IMR-90 (cell line): Measurements from ENCODE around the gene GRIN2A. TPM values are rescaled to one million over a fixed set of nuclear protein-coding genes. Genes with fewer than 3 reads are reported as not detected.
"Not testable (repeated sequence)": the region's sequence is repeated elsewhere in the genome, so short reads cannot be mapped to it uniquely, and the experiment has no call there.

Source experiments
- ATAC-seq: fragments of 200-7000 bp; cut with Tn5 transposase; 2 replicates; pipeline ENCODE4 v1.9.1; 2020; ENCODE audit warnings: low read depth, mild to moderate bottlenecking, moderate library complexity
- BruUV-seq: library from RNA; stranded (reverse); fragments of 400-500 nt; replicated peaks from 2 replicates; lab custom pipeline; 2021; lab: Mats Ljungman, UMichigan
- CTCF ChIA-PET: fragments of 300-600 bp; formaldehyde crosslinking; extraction: SDS; loops from one replicate; lab custom pipeline; 2021; ENCODE audit warnings: antibody characterized with exemption; lab: Yijun Ruan, JAX
- POLR2A ChIA-PET: fragments of 300-600 bp; sonication (Branson Sonifier 250); formaldehyde crosslinking; loops from one replicate; lab custom pipeline; 2022; ENCODE audit warnings: antibody characterized with exemption; ENCODE audit not compliant: unreplicated experiment; lab: Charles Lee
- DNase-seq: peaks from one replicate; pipeline ENCODE4 v3.0.0; 2013
- H2AFZ ChIP-seq: replicated peaks from 2 replicates; pipeline ENCODE3; 2013; ENCODE audit warnings: low read length, mild to moderate bottlenecking; ENCODE audit not compliant: poor library complexity
- H2AK5ac ChIP-seq: 2 replicates; pipeline ENCODE4 v1.6.1; 2013; ENCODE audit warnings: low read depth, low read length, inconsistent platforms
- H2AK9ac ChIP-seq: replicated peaks from 2 replicates; pipeline ENCODE3; 2013; ENCODE audit warnings: mild to moderate bottlenecking, low read depth, low read length, moderate library complexity; ENCODE audit not compliant: poor library complexity
- H2BK120ac ChIP-seq: 2 replicates; pipeline ENCODE4 v1.6.1; 2013; ENCODE audit warnings: low read depth, low read length, inconsistent platforms
- H2BK15ac ChIP-seq: 3 replicates; pipeline ENCODE4 v1.6.1; 2013; ENCODE audit warnings: low read depth, low read length, inconsistent platforms
- H2BK20ac ChIP-seq: 2 replicates; pipeline ENCODE4 v1.6.1; 2013; ENCODE audit warnings: low read depth, mild to moderate bottlenecking, inconsistent platforms, low read length, moderate library complexity
- H2BK5ac ChIP-seq: 2 replicates; pipeline ENCODE4 v1.6.1; 2013; ENCODE audit warnings: mild to moderate bottlenecking, low read depth, low read length, inconsistent platforms; ENCODE audit not compliant: poor library complexity, severe bottlenecking
- H3K14ac ChIP-seq: replicated peaks from 2 replicates; pipeline ENCODE4 v1.6.1; 2013; ENCODE audit warnings: low read depth, low read length, inconsistent platforms
- H3K18ac ChIP-seq: 2 replicates; pipeline ENCODE4 v1.6.1; 2013; ENCODE audit warnings: low read depth, low read length, control low read depth
- H3K23ac ChIP-seq: 2 replicates; pipeline ENCODE4 v1.6.1; 2013; ENCODE audit warnings: low read depth, low read length, inconsistent platforms
- H3K27ac ChIP-seq: 2 replicates; pipeline ENCODE4 v1.5.1; 2013; ENCODE audit warnings: mild to moderate bottlenecking, control low read depth, low read length; ENCODE audit not compliant: insufficient read depth
- H3K27me3 ChIP-seq: 2 replicates; pipeline ENCODE4 v1.6.1; 2013; ENCODE audit warnings: low read length; ENCODE audit not compliant: control insufficient read depth, insufficient read depth
- H3K36me3 ChIP-seq: 2 replicates; pipeline ENCODE4 v1.6.1; 2013; ENCODE audit warnings: low read length, mixed read lengths; ENCODE audit not compliant: control insufficient read depth, insufficient read depth
- H3K4ac ChIP-seq: 2 replicates; pipeline ENCODE4 v1.6.1; 2013; ENCODE audit warnings: low read depth, low read length, inconsistent platforms
- H3K4me1 ChIP-seq: 2 replicates; pipeline ENCODE4 v1.6.1; 2013; ENCODE audit warnings: low read length, mixed read lengths; ENCODE audit not compliant: control insufficient read depth, insufficient read depth
- H3K4me2 ChIP-seq: 2 replicates; pipeline ENCODE4 v1.6.1; 2013; ENCODE audit warnings: low read depth, mild to moderate bottlenecking, control low read depth, low read length, moderate library complexity
- H3K4me3 ChIP-seq: 2 replicates; pipeline ENCODE4 v1.5.1; 2013; ENCODE audit warnings: low read depth, mild to moderate bottlenecking, control low read depth, low read length, moderate library complexity; ENCODE audit not compliant: insufficient read depth
- H3K56ac ChIP-seq: 2 replicates; pipeline ENCODE4 v1.6.1; 2013; ENCODE audit warnings: low read length, inconsistent platforms; ENCODE audit not compliant: insufficient read depth; ENCODE audit errors: extremely low read depth
- H3K79me1 ChIP-seq, 2 experiments: 2 replicates each; pipeline ENCODE4 v1.6.1; 2013; ENCODE audit warnings: low read length in 2 of 2, inconsistent platforms in 1 of 2, low read depth in 1 of 2
- H3K9ac ChIP-seq: 2 replicates; pipeline ENCODE4 v1.6.1; 2013; ENCODE audit warnings: low read depth, low read length, control low read depth
- H3K9me1 ChIP-seq: 2 replicates; pipeline ENCODE4 v1.6.1; 2013; ENCODE audit warnings: low read length, inconsistent platforms; ENCODE audit not compliant: insufficient read depth
- H3K9me3 ChIP-seq: 2 replicates; pipeline ENCODE4 v1.6.1; 2013; ENCODE audit warnings: low read length; ENCODE audit not compliant: control insufficient read depth, insufficient read depth
- H4K20me1 ChIP-seq: 2 replicates; pipeline ENCODE4 v1.6.1; 2013; ENCODE audit warnings: low read length, inconsistent platforms; ENCODE audit not compliant: insufficient read depth
- H4K5ac ChIP-seq: 2 replicates; pipeline ENCODE4 v1.6.1; 2013; ENCODE audit warnings: mild to moderate bottlenecking, low read depth, low read length, control low read depth
- H4K8ac ChIP-seq, 2 experiments: 2 replicates each; pipeline ENCODE4 v1.6.1; 2013; ENCODE audit warnings: low read depth in 2 of 2, low read length in 2 of 2, control low read depth in 1 of 2, inconsistent platforms in 1 of 2
- H4K91ac ChIP-seq: 2 replicates; pipeline ENCODE4 v1.6.1; 2013; ENCODE audit warnings: low read depth, low read length, inconsistent platforms; ENCODE audit not compliant: insufficient read depth
- WGBS, 2 experiments: methylation state at CpG; one replicate each; pipeline versions ENCODE4 v1.1.5 to v1.1.7; 2013; ENCODE audit warnings: missing lambda C conversion rate in 2 of 2; ENCODE audit not compliant: insufficient read length in 1 of 2; ENCODE audit errors: extremely low coverage in 2 of 2; 5-methylcytosine and 5-hydroxymethylcytosine counted together
- dilution Hi-C: fragments of 300-500 bp; cut with HindIII; formaldehyde crosslinking; loops from one replicate; pipeline ENCODE4 v1.14.3; 2018; ENCODE audit warnings: low sequenced_read_pairs; ENCODE audit not compliant: unreplicated experiment
- in situ Hi-C: fragments of 300-500 bp; cut with MboI; formaldehyde crosslinking; loops from 3 replicates; pipeline ENCODE4 v1.14.3; 2019; ENCODE audit warnings: low sequenced_read_pairs, inconsistent platforms, mixed read lengths
- intact Hi-C: fragments of 100-400 bp; cut with micrococcal nuclease; formaldehyde crosslinking; loops from 2 replicates; pipeline ENCODE4 v1.10.0; 2022
- polyA plus RNA-seq, 3 experiments: library from polyadenylated mRNA; depleted of rRNA; stranded (reverse); fragments of >200 nt; gene quantifications; 2 replicates each; pipeline ENCODE4 v1.2.3, GENCODE V29; 2012; ENCODE audit warnings: low replicate concordance in 1 of 3
- total RNA-seq: library from RNA; depleted of rRNA; stranded (reverse); fragments of >200 nt; gene quantifications from 2 replicates; pipeline ENCODE4 v1.2.3, GENCODE V29; 2012

Gene GRIN2A
- total and polyA plus RNA-seq, 2 of the 4 experiments (the other 2 are of a cell fraction): under 0.01 TPM; not detected in 1

DNA sequence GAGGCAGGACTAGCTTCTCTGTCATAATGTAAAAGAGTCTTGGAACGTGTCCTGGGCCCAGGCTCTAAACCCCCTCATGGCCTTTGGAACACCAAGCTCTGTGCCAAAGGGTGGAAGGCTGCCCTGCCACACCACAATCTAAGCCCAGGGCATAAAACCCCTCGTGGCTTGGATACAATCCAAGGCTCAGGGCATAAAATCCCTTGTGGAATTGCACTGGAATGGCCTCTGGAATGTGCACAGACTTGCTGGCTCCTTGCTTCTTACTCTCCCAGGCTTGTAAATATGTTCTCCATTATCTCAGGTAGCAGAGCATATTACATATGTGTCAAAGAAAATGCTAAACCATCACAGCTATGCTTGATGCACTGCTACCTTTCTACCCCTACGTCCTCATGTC lies 306.2 kb downstream of the GRIN2A start:
- H2BK120ac ChIP-seq, H3K4me3 ChIP-seq, H4K8ac ChIP-seq, H2BK20ac ChIP-seq, H4K91ac ChIP-seq, H3K27ac ChIP-seq, H3K23ac ChIP-seq, dilution Hi-C loops, H2AK9ac ChIP-seq, H3K9me1 ChIP-seq, H3K4me1 ChIP-seq, intact Hi-C loops, ATAC-seq, H3K27me3 ChIP-seq, H3K9ac ChIP-seq, H3K79me1 ChIP-seq, CTCF ChIA-PET, H4K20me1 ChIP-seq, POLR2A ChIA-PET, H3K18ac ChIP-seq, H3K14ac ChIP-seq, BruUV-seq, H2AFZ ChIP-seq, H3K4me2 ChIP-seq, H2BK5ac ChIP-seq, H3K36me3 ChIP-seq, in situ Hi-C loops, H4K5ac ChIP-seq, H2BK15ac ChIP-seq, DNase-seq, H3K56ac ChIP-seq, H3K4ac ChIP-seq, H2AK5ac ChIP-seq: not testable (repeated sequence)
- 40% methylated on average over 1 of the region's 3 CpGs; no CpG with 5 or more reads in 1 of the 2 experiments for WGBS, 2 experiments
- peaks cover 11% of the 10 kb centered on the region for H3K9me3 ChIP-seq
